ENCODE data around the gene THRSP.

The THRSP gene

GRCh38 chr11:78099666-78100065 lies 36.0 kb downstream of the THRSP start:
- H2AFZ ChIP-seq (ENCODE audit: low read depth, low read length, severe bottlenecking) = no peak overlapping the region
- H3K4me3 ChIP-seq (ENCODE audit: insufficient read depth, low read length, poor library complexity, severe bottlenecking) = no peak overlapping the region
- H3K9me2 ChIP-seq (replicated peaks; ENCODE audit: insufficient read depth, low read length) = no peaks in the 10 kb centered on the region
- no peaks in the 10 kb centered on the region for H4K20me1 ChIP-seq (ENCODE audit: low read depth, low read length)
- no peaks in the 10 kb centered on the region for H3K9me3 ChIP-seq (ENCODE audit: insufficient read depth, low read length)
- H3K4me2 ChIP-seq (ENCODE audit: low read depth, low read length, poor library complexity, severe bottlenecking) = no peak overlapping the region
- H3K36me3 ChIP-seq (ENCODE audit: low read length) = peaks cover 15% of the 10 kb centered on the region; the same call in 1 of the 2 replicates
- no peaks in the 10 kb centered on the region; the same call in 1 of the 2 replicates for H3F3A ChIP-seq (ENCODE audit: insufficient read depth)
- no peak overlapping the region for H3K9ac ChIP-seq (ENCODE audit: low read length)
- TF ChIP-seq EZH2phosphoT487 (conservative IDR thresholded peaks at IDR 0.05; ENCODE audit: low read length) = no peak
- TF ChIP-seq CTCF (IDR thresholded peaks at IDR 0.05; ENCODE audit: insufficient read depth, low read length, poor library complexity, severe bottlenecking) = no peak
- no peaks in the 10 kb centered on the region for H3K27me3 ChIP-seq (ENCODE audit: low read length)
- no peak overlapping the region for H3K27ac ChIP-seq (ENCODE audit: low read depth, low read length)
- H3K79me2 ChIP-seq (ENCODE audit: insufficient read depth, low read length) = no peaks in the 10 kb centered on the region

DNA sequence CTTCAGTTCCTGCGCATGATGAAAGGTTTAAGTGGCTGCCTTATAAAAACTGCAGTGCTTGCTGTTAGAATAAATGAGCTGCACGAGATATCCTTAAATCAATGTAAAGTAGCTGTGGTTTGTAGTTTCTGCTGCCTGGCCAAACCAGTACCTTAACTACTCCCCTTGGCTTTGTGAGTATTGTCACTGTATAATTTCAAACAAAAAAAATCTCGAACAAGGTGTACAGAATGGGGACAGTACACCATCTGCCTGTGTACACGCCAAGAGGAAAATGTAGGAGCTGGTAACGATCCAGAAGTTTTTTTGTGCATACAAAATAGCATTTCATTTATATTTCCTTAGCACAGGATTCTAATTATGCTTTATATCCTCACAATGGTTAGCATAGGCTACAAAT lies 36.6 kb downstream of the THRSP start:
- Histone ChIP-seq H3F3A (ENCODE audit: insufficient read depth) (no peaks in the 10 kb centered on the region; the same call in 1 of the 2 replicates), H3K27me3 (ENCODE audit: low read length) (no peaks in the 10 kb centered on the region), H4K20me1 (ENCODE audit: low read depth, low read length) (no peaks in the 10 kb centered on the region), H3K36me3 (ENCODE audit: low read length) (peaks cover 15% of the 10 kb centered on the region; the same call in 1 of the 2 replicates), H3K9me2 (replicated peaks; ENCODE audit: insufficient read depth, low read length) (no peaks in the 10 kb centered on the region), H3K27ac (ENCODE audit: low read depth, low read length) (no peak overlapping the region), H3K79me2 (ENCODE audit: insufficient read depth, low read length) (no peaks in the 10 kb centered on the region), H3K4me2 (ENCODE audit: low read depth, low read length, poor library complexity, severe bottlenecking) (no peak overlapping the region), H3K4me3 (ENCODE audit: insufficient read depth, low read length, poor library complexity, severe bottlenecking) (no peak overlapping the region), H3K9ac (ENCODE audit: low read length) (no peak overlapping the region), H2AFZ (ENCODE audit: low read depth, low read length, severe bottlenecking) (no peak overlapping the region), H3K9me3 (ENCODE audit: insufficient read depth, low read length) (no peaks in the 10 kb centered on the region)
- TF ChIP-seq EZH2phosphoT487 (conservative IDR thresholded peaks at IDR 0.05; ENCODE audit: low read length) = no peak

GRCh38 chr11:78100676-78101472 lies 37.2 kb downstream of the THRSP start:
- no peaks in the 10 kb centered on the region for H4K20me1 ChIP-seq (ENCODE audit: low read depth, low read length)
- H3K9me3 ChIP-seq (ENCODE audit: insufficient read depth, low read length) = no peaks in the 10 kb centered on the region
- no peaks in the 10 kb centered on the region for H3K79me2 ChIP-seq (ENCODE audit: insufficient read depth, low read length)
- TF ChIP-seq EZH2phosphoT487 (conservative IDR thresholded peaks at IDR 0.05; ENCODE audit: low read length) = no peak
- H3K36me3 ChIP-seq (ENCODE audit: low read length) = peaks cover 15% of the 10 kb centered on the region; the same call in 1 of the 2 replicates
- no peak overlapping the region for H3K4me3 ChIP-seq (ENCODE audit: insufficient read depth, low read length, poor library complexity, severe bottlenecking)
- no peak overlapping the region for H3K9ac ChIP-seq (ENCODE audit: low read length)
- H3K27me3 ChIP-seq (ENCODE audit: low read length) = no peaks in the 10 kb centered on the region
- no peaks in the 10 kb centered on the region for H3K9me2 ChIP-seq (replicated peaks; ENCODE audit: insufficient read depth, low read length)
- H3K27ac ChIP-seq (ENCODE audit: low read depth, low read length) = no peak overlapping the region
- H2AFZ ChIP-seq (ENCODE audit: low read depth, low read length, severe bottlenecking) = no peak overlapping the region
- H3F3A ChIP-seq (ENCODE audit: insufficient read depth) = no peaks in the 10 kb centered on the region; the same call in 1 of the 2 replicates
- H3K4me2 ChIP-seq (ENCODE audit: low read depth, low read length, poor library complexity, severe bottlenecking) = no peak overlapping the region

- TF ChIP-seq CTCF (IDR thresholded peaks at IDR 0.05; ENCODE audit: insufficient read depth, low read length, poor library complexity, severe bottlenecking) (no peak), EZH2phosphoT487 (conservative IDR thresholded peaks at IDR 0.05; ENCODE audit: low read length) (no peak)
- Histone ChIP-seq H3K9me3 (ENCODE audit: insufficient read depth, low read length) (no peaks in the 10 kb centered on the region), H3K79me2 (ENCODE audit: insufficient read depth, low read length) (no peaks in the 10 kb centered on the region), H2AFZ (ENCODE audit: low read depth, low read length, severe bottlenecking) (no peak overlapping the region), H3F3A (ENCODE audit: insufficient read depth) (no peaks in the 10 kb centered on the region), H3K9ac (ENCODE audit: low read length) (no peak overlapping the region), H3K27me3 (ENCODE audit: low read length) (no peaks in the 10 kb centered on the region), H4K20me1 (ENCODE audit: low read depth, low read length) (no peaks in the 10 kb centered on the region), H3K27ac (ENCODE audit: low read depth, low read length) (no peak overlapping the region), H3K4me2 (ENCODE audit: low read depth, low read length, poor library complexity, severe bottlenecking) (no peak overlapping the region), H3K36me3 (ENCODE audit: low read length) (peaks cover 9% of the 10 kb centered on the region; the same call in 1 of the 2 replicates), H3K4me3 (ENCODE audit: insufficient read depth, low read length, poor library complexity, severe bottlenecking) (no peak overlapping the region), H3K9me2 (replicated peaks; ENCODE audit: insufficient read depth, low read length) (no peaks in the 10 kb centered on the region)
These were observed 45.7 kb downstream of the THRSP start for GRCh38 chr11:78109081-78110015.

Measured in SU-DHL-6 (cell line).